GM12891 (cell line): ENCODE data around the gene MARCKS.

Experiments
- DNase-seq: peaks from one replicate; pipeline ENCODE4 v3.0.0; 2011; ENCODE audit warnings: low spot score; ENCODE audit not compliant: insufficient read length
- FAIRE-seq: peaks from 2 replicates; lab custom pipeline; 2011; peaks lifted over from hg19 to GRCh38; lab: Jason Lieb, UNC
- PAX5 ChIP-seq: IDR thresholded peaks from 2 replicates; pipeline ENCODE4 v1.6.1; 2011; ENCODE audit warnings: low read length, moderate library complexity, mild to moderate bottlenecking; ENCODE audit not compliant: insufficient read depth, severe bottlenecking
- POLR2A ChIP-seq: IDR thresholded peaks from 2 replicates; pipeline ENCODE4 v1.6.1; 2011; ENCODE audit warnings: low read depth, low read length, control low read depth
- POLR2AphosphoS5 ChIP-seq: IDR thresholded peaks from 2 replicates; pipeline ENCODE4 v1.6.1; 2011; ENCODE audit warnings: low read depth, low read length, control low read depth
- POU2F2 ChIP-seq: IDR thresholded peaks from 2 replicates; pipeline ENCODE4 v1.6.1; 2011; ENCODE audit warnings: low read depth, mild to moderate bottlenecking, control low read depth, low read length, moderate library complexity
- SPI1 ChIP-seq: IDR thresholded peaks from 2 replicates; pipeline ENCODE4 v1.6.1; 2011; ENCODE audit warnings: low read depth, low read length, control low read depth
- TAF1 ChIP-seq: IDR thresholded peaks from 2 replicates; pipeline ENCODE4 v1.6.1; 2011; ENCODE audit warnings: low read depth, low read length, control low read depth

MARCKS gene

GRCh38 chr6:113824866-113825265, 32.3 kb upstream of the MARCKS start:
- no peak for TF ChIP-seq PAX5
- TF ChIP-seq POLR2AphosphoS5 = no peak
- TF ChIP-seq POU2F2 = no peak
- no peak for TF ChIP-seq SPI1
- TF ChIP-seq POLR2A = no peak
- TF ChIP-seq TAF1 = no peak
- no peak for FAIRE-seq

GRCh38 chr6:113825781-113826180, 31.4 kb upstream of the MARCKS start:
- no peak for FAIRE-seq
- TF ChIP-seq SPI1 (no peak), POU2F2 (no peak), POLR2AphosphoS5 (no peak), POLR2A (no peak), TAF1 (no peak), PAX5 (no peak)
- DNase-seq = no peak

More at GRCh38 chr6:113824866-113825265, 32.3 kb upstream of the MARCKS start:
- no peak for DNase-seq

GRCh38 chr6:113828984-113829695, 28.0 kb upstream of the MARCKS start:
- TF ChIP-seq SPI1 (no peak), TAF1 (no peak), POLR2A (no peak), POU2F2 (no peak), PAX5 (no peak), POLR2AphosphoS5 (no peak)
- DNase-seq (no peak), FAIRE-seq (no peak)

- FAIRE-seq (no peak), DNase-seq (no peak)
- TF ChIP-seq POU2F2 (no peak), POLR2AphosphoS5 (no peak), SPI1 (no peak), TAF1 (no peak), PAX5 (no peak), POLR2A (no peak)
These were observed 27.5 kb upstream of the MARCKS start for GRCh38 chr6:113829696-113830045.

GRCh38 chr6:113830140-113830539, 27.0 kb upstream of the MARCKS start:
- no peak for TF ChIP-seq PAX5
- no peak for TF ChIP-seq TAF1
- no peak for TF ChIP-seq POLR2A
- TF ChIP-seq SPI1 = no peak
- TF ChIP-seq POU2F2 = no peak
- no peak for TF ChIP-seq POLR2AphosphoS5
- FAIRE-seq (no peak), DNase-seq (no peak)

GRCh38 chr6:113833537-113833936, 23.6 kb upstream of the MARCKS start:
- TF ChIP-seq POLR2AphosphoS5 (no peak), SPI1 (no peak), POLR2A (no peak), POU2F2 (no peak), PAX5 (no peak), TAF1 (no peak)
- DNase-seq = no peak
- no peak for FAIRE-seq

- DNase-seq = no peak
- no peak for FAIRE-seq
- no peak for TF ChIP-seq POLR2A
- no peak for TF ChIP-seq TAF1
- no peak for TF ChIP-seq SPI1
- no peak for TF ChIP-seq PAX5
- no peak for TF ChIP-seq POU2F2
- TF ChIP-seq POLR2AphosphoS5 = no peak
These were observed 20.0 kb upstream of the MARCKS start for GRCh38 chr6:113837170-113837569.

- DNase-seq (no peak), FAIRE-seq (no peak)
- TF ChIP-seq POU2F2 = peak; percentile 74; the same call in 1 of the 2 replicates
- no peak for TF ChIP-seq PAX5
- no peak for TF ChIP-seq POLR2A
These were observed 15.0 kb upstream of the MARCKS start for GRCh38 chr6:113842165-113842564.

GRCh38 chr6:113843500-113844073, 13.6 kb upstream of the MARCKS start:
- DNase-seq = no peak
- no peak for TF ChIP-seq POU2F2
- no peak for TF ChIP-seq POLR2AphosphoS5
- no peak for TF ChIP-seq POLR2A
- TF ChIP-seq SPI1 = no peak
- TF ChIP-seq PAX5 = no peak
- FAIRE-seq = no peak

GRCh38 chr6:113846577-113846976, 10.6 kb upstream of the MARCKS start:
- TF ChIP-seq PAX5 = no peak
- TF ChIP-seq POLR2A = no peak
- TF ChIP-seq POU2F2 = no peak
- no peak for TF ChIP-seq TAF1
- TF ChIP-seq POLR2AphosphoS5 = no peak
- no peak for TF ChIP-seq SPI1
- no peak for DNase-seq
- no peak for FAIRE-seq
